ENCODE results near the gene LIPF. TPM values are rescaled to one million over a fixed set of nuclear protein-coding genes. Genes with fewer than 3 reads are reported as not detected.
A peak's percentile ranks its signal among the peaks of the same experiment; 100 is the strongest.

The LIPF gene
- total RNA-seq, 1 experiment from 2014 or later: not detected

GRCh38 chr10:88725798-88726197 lies 61.6 kb downstream of the LIPF start (continued):
- TF ChIP-seq ATF1 (CRISPR knock-in tag; IDR thresholded peaks at IDR 0.05) (no peak), STAT6 (CRISPR knock-in tag; conservative IDR thresholded peaks at IDR 0.05; ENCODE audit: low read depth) (no peak), PRRX2 (CRISPR knock-in tag; IDR thresholded peaks at IDR 0.05) (no peak), ZBTB43 (CRISPR knock-in tag; IDR thresholded peaks at IDR 0.05) (no peak)

- H3K27me3 Mint-ChIP-seq (ENCODE audit: low read depth): peaks cover 49% of the 10 kb centered on the region
- no peaks in the 10 kb centered on the region for H3K9me3 Mint-ChIP-seq
- POLR2A ChIA-PET: interaction anchor here (0.9 kb wide), 1 partner anchor 145 kb away, joined by 3 read pairs; the partner anchor contains the start of gene RNLS
- no peak overlapping the region for H3K27ac Mint-ChIP-seq
- ATAC-seq (peak; percentile 97), DNase-seq (ENCODE audit: low spot score) (peak; percentile 99)
- no peaks in the 10 kb centered on the region for H3K36me3 Mint-ChIP-seq
- H3K4me3 Mint-ChIP-seq: no peak overlapping the region
- peaks cover 13% of the 10 kb centered on the region for H3K4me1 Mint-ChIP-seq
- CTCF ChIA-PET: interaction anchor here (0.6 to 5.8 kb wide), 84 partner anchors 9 to 866 kb away, joined by 3 to 77 read pairs (median 5); partner anchors contain the start of genes ANKRD22, CH25H, FAS and IFIT1
- TF ChIP-seq ZNF396 (CRISPR knock-in tag; IDR thresholded peaks at IDR 0.05; ENCODE audit: borderline replicate concordance): peak; percentile 85; the same call in 1 of the 2 replicates
- TF ChIP-seq IRF1 (CRISPR knock-in tag; IDR thresholded peaks at IDR 0.05): no peak
- TF ChIP-seq ZNF532 (CRISPR knock-in tag; IDR thresholded peaks at IDR 0.05; ENCODE audit: borderline replicate concordance): 0 out of 2 replicates have a peak, but pooled peaks have one; percentile 54
- TF ChIP-seq ZNF281 (CRISPR knock-in tag; IDR thresholded peaks at IDR 0.05): peak; percentile 69; the same call in 1 of the 2 replicates
- peak; percentile 66; the same call in 1 of the 2 replicates for TF ChIP-seq ZBTB21 (CRISPR knock-in tag; IDR thresholded peaks at IDR 0.05; ENCODE audit: borderline replicate concordance)
- no peak for TF ChIP-seq ZMAT4 (CRISPR knock-in tag; IDR thresholded peaks at IDR 0.05)
- TF ChIP-seq NFATC4 (CRISPR knock-in tag; IDR thresholded peaks at IDR 0.05): no peak
- no peak for TF ChIP-seq E2F1 (CRISPR knock-in tag; IDR thresholded peaks at IDR 0.05)
- TF ChIP-seq FOXJ3 (CRISPR knock-in tag; IDR thresholded peaks at IDR 0.05; ENCODE audit: borderline replicate concordance): no peak
- TF ChIP-seq NR3C1 (CRISPR knock-in tag; conservative IDR thresholded peaks at IDR 0.05; ENCODE audit: low read depth): peak; percentile 89; the same call in 1 of the 2 replicates
- TF ChIP-seq MYBL2 (CRISPR knock-in tag; IDR thresholded peaks at IDR 0.05): no peak
- TF ChIP-seq MAX (CRISPR knock-in tag; IDR thresholded peaks at IDR 0.05): peak; percentile 76
- no peak for TF ChIP-seq NFE2L1 (CRISPR knock-in tag; IDR thresholded peaks at IDR 0.05)
- peak; percentile 80 for TF ChIP-seq HMGXB4 (CRISPR knock-in tag; IDR thresholded peaks at IDR 0.05)
- no peak for TF ChIP-seq MXD4 (CRISPR knock-in tag; IDR thresholded peaks at IDR 0.05; ENCODE audit: borderline replicate concordance)
Measured at GRCh38 chr10:88728107-88728763, 64.0 kb downstream of the LIPF start.

Data from WTC11 (cell line).